Spleen (tissue), 7 donors: ENCODE measurements around the gene SORCS2.

ENCODE experiments used
- CTCF ChIP-seq, 11 experiments: fragments of 200-600 bp in 7 of 11; fragments of 450-650 bp in 4 of 11; sonication (generic) in 4 of 11; IDR thresholded peaks in 8 of 11; conservative IDR thresholded peaks in 3 of 11; 1 replicate in 7 of 11; 2 replicates in 4 of 11; pipeline versions ENCODE4 v1.4.0 to v1.8.0; 2016 to 2021; ENCODE audit warnings: antibody characterized with exemption in 11 of 11, inconsistent platforms in 4 of 11, mild to moderate bottlenecking in 1 of 11
- POLR2A ChIP-seq, 3 donors: fragments of 450-650 bp; IDR thresholded peaks; one replicate each; pipeline ENCODE4 v1.5.1; 2017; ENCODE audit warnings: antibody characterized with exemption in 3 of 3, mild to moderate bottlenecking in 1 of 3
- POLR2AphosphoS5 ChIP-seq, 3 donors: sonication (generic); formaldehyde crosslinking; IDR thresholded peaks; one replicate each; pipeline ENCODE4 v1.5.1; 2017; ENCODE audit warnings: antibody characterized with exemption in 3 of 3
- donor health status: DM: no; HTN: no; CAD: no; lungs with moderate emphysema.
- donor health status: DM: no; HTN: no; CAD: no.
- donor health status: DM: no; HTN: no; CAD: no.

- no peak for TF ChIP-seq CTCF (IDR thresholded peaks at IDR 0.05 in 8 of 11, conservative IDR thresholded peaks at IDR 0.05 in 3 of 11)
- no peak for TF ChIP-seq POLR2A (IDR thresholded peaks at IDR 0.05)
- no peak for TF ChIP-seq POLR2AphosphoS5 (IDR thresholded peaks at IDR 0.05)
These were observed 505.0 kb downstream of the SORCS2 start for GRCh38 chr4:7697343-7697742.
